GM21619 (cell line): ENCODE results near the gene CDC37.
A peak's percentile ranks its signal among the peaks of the same experiment; 100 is the strongest.
"Not testable (repeated sequence)": the region's sequence is repeated elsewhere in the genome, so short reads cannot be mapped to it uniquely, and the experiment has no call there.

Source experiments
- ATAC-seq: cut with Tn5 transposase; IDR thresholded peaks from one replicate; pipeline ENCODE4 v1.9.1; 2021; ENCODE audit not compliant: unreplicated experiment

CDC37 gene

GRCh38 chr19:10398819-10399218, 4.5 kb downstream of the CDC37 start:
- no peak for ATAC-seq

DNA sequence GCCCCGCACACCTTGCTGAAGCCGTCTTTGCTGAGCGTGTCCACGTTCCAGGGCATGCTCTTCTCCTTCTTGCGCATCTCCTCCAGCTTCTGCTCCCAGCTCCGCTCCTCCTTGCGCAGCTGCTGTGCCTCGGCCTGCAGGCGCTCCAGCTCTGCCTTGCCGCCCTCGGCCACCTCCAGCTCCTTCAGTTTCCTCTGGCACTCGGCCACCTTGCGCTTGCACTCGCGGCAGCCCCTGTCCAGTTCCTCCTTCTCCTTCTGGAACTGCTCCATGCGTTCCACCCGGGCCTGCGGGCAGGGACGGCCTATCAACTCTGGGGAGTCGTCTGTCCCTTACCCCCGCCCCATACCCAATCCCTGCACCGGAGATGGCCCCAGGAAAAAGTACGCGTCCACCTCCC, 7.4 kb downstream of the CDC37 start:
- no peak for ATAC-seq

DNA sequence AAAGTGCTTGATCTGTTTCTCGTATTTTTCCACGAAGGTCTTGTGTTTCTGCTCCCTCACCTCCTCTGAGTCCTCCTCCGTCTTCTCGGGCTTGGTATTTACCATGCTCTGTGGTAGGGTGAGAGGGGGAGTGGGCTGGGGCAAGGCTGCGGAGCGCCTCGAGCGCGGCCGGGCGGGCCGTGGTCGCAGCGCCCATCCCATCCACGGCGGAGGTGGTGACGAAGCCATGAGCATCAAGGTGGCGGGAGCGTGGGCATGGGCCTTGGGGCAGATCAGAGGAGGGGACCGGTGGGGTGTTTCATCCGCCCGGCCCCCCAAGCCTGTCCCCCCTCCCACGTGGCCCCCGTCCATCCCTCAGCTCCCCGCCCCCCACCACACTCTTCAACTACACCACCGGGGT, 7.9 kb downstream of the CDC37 start:
- no peak for ATAC-seq

- no peak for ATAC-seq
Measured at GRCh38 chr19:10395003-10395402, 8.3 kb downstream of the CDC37 start.

GRCh38 chr19:10393137-10393536, 10.2 kb downstream of the CDC37 start:
- no peak for ATAC-seq

DNA sequence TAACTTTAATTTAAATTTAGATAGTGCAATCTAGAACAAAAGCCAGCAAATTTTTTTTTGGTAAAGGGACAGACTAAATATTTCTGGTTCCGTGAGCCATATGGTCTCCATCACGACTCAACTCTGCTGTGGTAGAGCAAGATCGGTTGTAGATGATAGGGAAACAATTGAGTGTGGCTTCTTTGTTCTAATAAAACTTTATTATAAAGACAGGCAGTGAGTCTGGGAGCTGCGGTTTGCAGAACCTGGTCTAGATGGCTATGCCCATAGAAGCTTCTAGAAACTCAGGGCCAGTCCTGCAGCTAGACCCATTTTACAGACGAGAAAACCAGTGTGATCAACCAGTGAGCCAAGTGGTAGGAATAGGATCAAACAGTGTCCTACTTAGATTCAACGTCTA, 11.2 kb downstream of the CDC37 start:
- no peak for ATAC-seq

DNA sequence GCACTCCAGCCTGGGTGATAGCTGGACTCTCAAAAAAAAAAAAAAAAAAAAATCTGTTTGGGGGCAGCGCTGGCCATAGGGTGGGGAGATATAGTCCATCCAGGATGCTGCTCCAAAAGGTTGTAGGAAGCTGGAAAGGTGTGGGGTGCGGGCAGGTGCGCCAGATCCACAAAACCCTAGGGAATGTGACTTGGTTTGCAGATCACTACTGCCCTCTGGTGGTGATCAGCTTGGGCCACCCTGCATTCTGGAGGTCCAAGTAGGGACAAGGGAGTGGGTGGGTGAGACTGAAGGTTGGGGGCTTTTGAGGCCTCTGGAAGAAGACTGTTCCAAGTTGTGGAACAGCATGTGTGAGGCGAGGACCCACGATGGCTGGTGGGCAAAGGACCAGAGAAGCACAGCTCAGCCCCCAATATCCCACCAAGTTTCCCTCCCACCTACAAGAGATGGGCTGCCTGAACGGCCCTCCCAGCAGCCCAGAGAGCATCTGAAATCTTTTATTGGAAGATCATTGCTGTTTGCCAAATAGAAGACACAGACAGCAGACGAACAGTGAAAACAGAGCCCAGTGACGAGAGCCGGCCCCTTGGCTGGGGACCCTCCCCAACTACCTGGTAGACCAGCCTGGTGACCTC, 12.6 kb downstream of the CDC37 start:
- no peak for ATAC-seq

DNA sequence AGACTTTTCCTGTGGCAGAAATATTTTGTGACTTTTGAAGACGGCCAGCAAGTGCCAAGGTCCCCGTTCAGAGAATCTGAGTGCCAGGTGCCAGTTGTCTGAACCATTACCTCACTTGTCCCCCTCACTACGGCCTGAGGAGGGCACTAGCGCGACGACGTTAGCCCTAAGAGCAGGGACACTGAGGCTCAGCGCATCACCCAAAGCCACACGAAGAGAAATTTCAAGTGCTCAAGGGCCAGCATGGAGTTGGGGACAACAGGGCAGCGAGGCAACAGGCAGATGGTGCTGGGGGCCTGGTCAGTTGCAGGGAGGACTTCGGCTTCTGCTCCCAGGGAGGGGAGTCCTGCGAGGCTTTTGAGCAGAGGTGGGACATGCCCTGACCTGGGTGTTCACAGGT, 13.5 kb downstream of the CDC37 start:
- no peak for ATAC-seq

- no peak for ATAC-seq
Measured at GRCh38 chr19:10388957-10389356, 14.4 kb downstream of the CDC37 start.

DNA sequence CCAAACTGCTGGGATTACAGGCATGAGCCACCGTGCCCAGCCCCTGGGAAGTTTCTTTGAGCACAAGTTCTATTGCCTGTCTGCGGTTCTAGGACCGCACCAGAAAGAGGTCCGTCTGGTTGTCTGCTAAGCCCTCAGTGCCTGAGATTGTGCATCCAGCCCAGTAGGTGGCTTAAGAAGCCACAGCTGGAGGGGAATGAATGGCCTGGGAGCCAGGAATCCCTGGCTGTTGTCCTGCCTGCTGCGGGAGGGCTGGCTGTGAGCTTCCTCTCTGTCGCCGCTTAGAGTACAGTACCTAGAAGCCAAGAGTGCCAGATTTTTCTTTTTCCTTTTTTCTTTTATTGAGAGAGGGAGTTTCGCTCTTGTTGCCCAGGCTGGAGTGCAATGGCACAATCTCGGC, 18.8 kb downstream of the CDC37 start:
- ATAC-seq: no peak

DNA sequence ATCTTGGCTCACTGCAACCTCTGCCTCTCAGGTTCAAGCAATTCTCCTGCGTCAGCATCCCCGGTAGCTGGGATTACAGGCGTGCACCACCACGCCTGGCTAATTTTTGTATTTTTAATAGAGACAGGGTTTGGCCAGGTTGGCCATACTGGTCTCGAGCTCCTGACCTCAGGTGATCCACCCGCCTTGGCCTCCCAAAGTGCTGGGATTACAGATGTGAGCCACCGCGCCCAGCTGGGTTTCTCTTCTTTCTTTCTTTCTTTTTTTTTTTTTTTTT, 20.2 kb downstream of the CDC37 start:
- not testable (repeated sequence) for ATAC-seq

GRCh38 chr19:10380313-10381102, 22.8 kb downstream of the CDC37 start, which contains the start of gene TYK2:
TYK2 (minus strand) TSS chr19:10380572; CDS start chr19:10378406, 2,166 bp downstream.
- ATAC-seq: peak; percentile 87

DNA sequence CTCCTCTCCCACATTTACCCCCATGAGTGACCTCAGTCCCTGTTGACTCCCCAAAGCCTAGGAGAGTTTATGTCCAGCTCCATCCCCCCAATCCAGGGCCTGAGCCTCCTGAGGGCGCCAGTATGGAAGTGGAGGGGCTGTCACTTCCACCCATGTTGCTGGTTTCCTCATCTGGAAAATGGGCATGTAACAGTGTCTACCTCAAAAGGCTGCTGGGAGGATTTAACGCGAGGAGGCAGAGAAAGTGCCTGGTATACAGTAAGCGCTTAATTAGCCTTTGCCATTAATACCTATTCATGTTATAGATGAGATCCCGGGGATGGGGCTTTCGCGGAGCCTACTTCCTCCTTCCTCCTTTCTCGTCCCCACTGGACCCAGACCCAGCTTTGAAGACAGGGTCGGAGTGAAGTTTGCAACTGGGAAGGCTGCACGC, 23.4 kb downstream of the CDC37 start:
- peak; percentile 7 for ATAC-seq

DNA sequence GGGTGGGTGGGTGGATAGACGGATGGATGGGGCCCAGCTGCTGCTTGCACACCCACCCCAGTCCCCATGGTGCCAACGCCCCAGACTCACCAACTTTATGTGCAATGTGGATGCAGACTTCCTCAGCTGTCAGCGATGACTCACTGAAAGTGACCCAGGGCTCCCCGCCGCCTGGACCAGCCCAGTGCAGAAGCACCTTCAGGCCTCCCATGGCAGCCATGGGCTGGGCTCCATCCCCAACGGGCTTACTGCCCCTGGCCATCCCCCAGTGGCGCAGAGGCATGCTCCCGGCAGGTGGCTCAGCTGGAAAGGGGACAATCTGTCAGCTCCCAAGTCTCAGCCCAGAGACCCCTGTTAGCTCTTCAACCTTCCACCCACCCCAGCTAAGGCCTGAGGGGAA, 25.2 kb downstream of the CDC37 start:
- no peak for ATAC-seq

GRCh38 chr19:10377140-10377640, 26.2 kb downstream of the CDC37 start:
- not testable (repeated sequence) for ATAC-seq

DNA sequence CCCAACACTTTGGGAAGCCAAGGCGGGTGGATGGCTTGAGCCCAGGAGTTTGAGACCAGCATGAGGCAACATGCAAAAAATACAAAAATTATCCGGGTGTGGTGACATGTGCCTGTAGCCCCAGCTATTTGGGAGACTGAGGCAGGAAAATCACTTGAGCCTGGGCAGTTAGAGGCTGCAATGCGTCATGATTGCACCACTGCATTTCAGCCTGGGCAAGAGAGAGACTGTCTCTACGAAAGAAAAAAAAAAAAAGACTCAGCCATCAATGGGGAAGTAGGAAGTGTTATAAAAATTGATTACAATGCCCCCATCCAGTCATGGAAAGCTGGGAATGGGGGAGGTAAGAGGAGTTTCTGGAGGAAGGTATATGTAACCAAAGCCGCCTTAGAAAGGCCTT, 28.4 kb downstream of the CDC37 start:
- no peak for ATAC-seq

- ATAC-seq: no peak
Measured at GRCh38 chr19:10372690-10373089, 30.7 kb downstream of the CDC37 start.

DNA sequence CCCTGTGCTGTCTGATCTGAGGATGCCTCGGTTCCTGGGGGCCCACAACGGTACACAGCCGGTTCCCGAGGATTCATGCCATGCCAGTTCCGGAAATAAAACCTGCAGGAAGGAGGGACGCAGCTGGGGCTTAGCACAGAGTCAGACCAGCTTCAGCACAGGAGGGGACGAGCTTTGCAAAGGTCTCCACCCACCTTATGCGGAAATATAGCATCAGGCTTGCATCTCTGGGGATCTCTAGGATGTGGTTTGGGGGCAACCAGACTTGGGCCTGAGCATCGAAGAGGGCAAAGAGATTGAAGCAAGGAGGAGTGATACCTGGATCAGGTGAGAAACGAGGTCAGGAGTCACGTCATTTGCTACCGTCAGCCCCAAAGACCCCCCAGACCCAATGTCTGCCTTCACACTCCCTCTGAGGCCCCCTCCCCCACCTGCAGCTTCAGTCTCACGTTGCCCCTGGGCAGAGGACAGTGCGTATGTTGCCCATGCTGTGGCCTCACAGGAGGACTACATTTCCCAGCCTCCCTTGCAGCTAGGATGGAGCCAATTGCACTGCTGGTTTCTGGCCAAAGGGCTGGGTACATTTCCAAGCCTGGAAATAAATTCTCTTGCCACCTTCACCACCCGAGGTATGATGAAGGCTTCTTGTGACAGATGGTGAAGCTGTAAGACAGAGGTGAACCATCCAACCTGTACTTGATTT, 35.1 kb downstream of the CDC37 start:
- no peak for ATAC-seq

DNA sequence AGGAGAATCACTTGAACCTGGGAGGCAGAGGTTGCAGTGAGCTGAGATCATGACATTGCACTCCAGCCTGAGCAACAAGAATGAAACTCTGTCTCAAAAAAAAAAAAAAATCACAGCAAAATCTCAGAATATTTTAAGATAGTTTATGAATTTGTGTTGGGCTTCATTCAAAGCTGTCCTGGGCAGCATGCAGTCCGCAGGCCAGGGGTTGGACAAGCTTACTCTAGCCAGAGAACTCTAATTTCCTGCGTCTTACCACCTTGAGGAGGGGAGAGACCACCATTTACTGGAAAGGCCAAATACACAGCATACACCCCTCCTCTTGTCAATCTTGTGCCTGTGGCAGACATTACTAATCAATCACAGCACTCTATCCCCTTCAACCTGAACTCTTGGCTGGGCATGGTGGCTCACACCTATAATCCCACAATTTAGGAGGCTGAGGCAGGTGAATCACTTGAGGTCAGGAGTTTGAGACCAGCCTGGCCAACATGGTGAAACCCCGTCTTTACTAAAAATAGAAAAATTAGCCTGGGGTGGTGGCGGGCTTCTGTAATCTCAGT, 36.3 kb downstream of the CDC37 start:
- ATAC-seq: not testable (repeated sequence)

GRCh38 chr19:10365518-10365917, 37.8 kb downstream of the CDC37 start:
- no peak for ATAC-seq

GRCh38 chr19:10364644-10365043, 38.7 kb downstream of the CDC37 start:
- no peak for ATAC-seq
